Retinal pigment epithelial cell (primary cell): Measurements from ENCODE around the gene HOXB5.

Source experiments
- DNase-seq: peaks from one replicate; pipeline ENCODE4 v3.0.0-alpha.2; 2010; ENCODE audit warnings: low read depth
- H3K4me3 ChIP-seq: 2 replicates; pipeline ENCODE4 v1.5.1; 2011; ENCODE audit warnings: mild to moderate bottlenecking, low read length, control low read depth, moderate library complexity
- CTCF ChIP-seq: conservative IDR thresholded peaks from 2 replicates; pipeline ENCODE4 v1.5.1; 2011; ENCODE audit warnings: low read depth, low read length, control low read depth, inconsistent platforms

Gene HOXB5

DNA sequence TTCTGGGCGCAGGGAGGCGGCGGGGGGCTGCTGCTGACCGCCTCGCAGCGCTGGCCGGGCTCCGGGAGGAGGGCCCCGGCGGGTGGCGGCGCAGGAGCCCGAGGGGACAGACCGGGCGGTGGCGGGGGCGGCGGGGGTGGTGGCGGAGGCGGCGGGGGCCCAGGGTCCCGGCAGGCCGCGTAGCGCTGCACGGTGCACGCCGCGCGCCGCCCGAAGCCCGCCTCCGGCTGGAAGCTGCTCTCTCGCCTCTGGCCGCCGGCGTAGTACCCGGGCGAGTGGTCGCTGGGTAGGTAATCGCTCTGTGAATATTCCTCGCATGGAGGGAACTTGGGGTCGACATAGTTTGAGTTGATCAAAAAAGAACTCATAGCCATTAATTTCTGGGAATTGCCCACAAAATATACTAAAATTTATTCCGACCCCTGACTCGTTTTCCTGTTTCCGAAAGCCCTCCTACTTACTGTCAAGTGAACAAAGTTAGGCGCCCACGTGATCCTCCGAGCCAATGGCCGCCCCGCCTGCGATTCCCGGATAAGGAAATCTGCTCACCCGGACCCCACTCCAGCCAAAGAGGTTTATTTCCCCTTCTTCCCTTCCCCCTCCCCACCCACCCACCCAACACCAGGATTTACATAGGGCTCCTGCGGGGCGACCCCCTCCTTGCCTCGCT is 15.5 kb downstream of the HOXB5 start, which contains the start of gene HOXB4:
TSS of gene HOXB4 (minus strand) at position 405 of the 670 bp plus-strand sequence. CDS start at position 374, 31 bp downstream.
- DNase-seq = no peak
- no peak for TF ChIP-seq CTCF
- no peak within 1 kb of the TSS for H3K4me3 ChIP-seq

DNA sequence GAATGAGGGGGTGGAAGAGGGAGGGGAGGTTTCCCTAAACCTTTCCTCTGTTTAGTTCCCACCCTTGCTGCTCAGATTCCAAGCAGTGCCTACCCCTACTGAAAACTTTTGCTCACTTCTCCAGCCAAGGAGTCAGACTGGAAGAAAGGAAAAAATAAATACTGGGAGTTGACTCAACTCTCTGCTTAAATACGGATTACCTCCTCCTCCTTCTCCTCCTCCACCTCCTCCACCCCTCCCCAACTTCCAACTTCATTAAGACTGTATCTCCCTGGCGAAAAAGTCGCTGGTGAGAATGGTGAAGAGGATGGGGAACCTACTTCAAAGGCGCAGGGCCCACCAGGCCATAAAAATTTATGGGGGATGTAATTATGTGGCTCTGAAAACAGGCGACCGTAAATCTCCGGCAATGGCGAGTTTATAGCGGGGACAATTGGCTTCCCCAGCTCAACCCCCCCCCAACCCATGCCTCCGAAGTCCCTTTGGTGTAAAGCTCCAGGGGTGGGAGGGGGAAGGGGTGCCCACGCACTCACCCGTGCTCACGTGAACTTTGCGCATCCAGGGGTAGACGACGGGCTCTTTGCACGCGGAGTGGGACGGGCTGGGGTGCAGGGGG is 16.1 kb downstream of the HOXB5 start:
- TF ChIP-seq CTCF = no peak
- DNase-seq = no peak
- no peak overlapping the region for H3K4me3 ChIP-seq

GRCh38 chr17:48576479-48577309 is 16.9 kb downstream of the HOXB5 start:
- no peak overlapping the region for H3K4me3 ChIP-seq
- DNase-seq = no peak
- no peak for TF ChIP-seq CTCF

DNA sequence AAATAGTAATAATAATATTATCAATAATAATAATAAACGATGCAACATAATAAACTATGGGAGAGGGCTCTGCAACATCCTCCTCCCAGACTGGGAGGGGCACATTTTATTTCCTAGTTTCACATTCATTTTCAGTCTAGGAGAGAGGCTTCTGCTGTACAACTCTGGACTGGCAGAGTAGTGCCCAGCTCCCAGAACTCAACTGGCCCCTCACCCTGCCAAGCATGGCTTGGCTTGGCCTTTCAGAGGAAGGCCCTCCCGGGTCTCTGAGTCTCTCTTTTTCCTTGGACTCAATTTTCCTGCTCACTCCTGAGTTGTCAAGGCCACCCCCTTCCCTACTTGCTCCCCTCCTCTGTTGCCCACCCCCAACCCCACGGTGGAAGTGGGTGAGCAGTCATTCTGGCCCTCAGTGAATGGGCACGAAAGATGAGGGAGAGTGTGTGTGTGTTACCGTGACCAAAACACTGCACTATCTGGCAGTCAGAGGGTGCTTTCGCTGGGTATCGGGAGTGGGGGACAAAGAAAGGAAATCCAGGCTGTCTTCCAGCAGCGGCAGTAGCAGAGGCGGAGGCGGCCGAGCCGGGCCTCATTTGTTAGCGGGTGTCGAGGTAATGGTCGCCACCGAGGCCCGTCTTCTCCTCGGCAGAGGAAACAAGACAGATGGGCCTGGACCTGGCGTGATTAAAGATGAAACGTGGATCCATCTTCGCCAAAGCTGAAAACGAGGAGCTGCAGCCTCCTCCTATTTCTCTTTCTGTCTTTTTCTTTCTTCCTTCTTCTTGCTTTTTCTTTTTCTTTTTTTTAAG is 17.7 kb downstream of the HOXB5 start:
- TF ChIP-seq CTCF = no peak
- no peak overlapping the region for H3K4me3 ChIP-seq
- DNase-seq = no peak

GRCh38 chr17:48575066-48575582 is 18.5 kb downstream of the HOXB5 start:
- no peak for DNase-seq
- no peak overlapping the region for H3K4me3 ChIP-seq
- TF ChIP-seq CTCF = no peak

GRCh38 chr17:48574505-48575065 is 19.0 kb downstream of the HOXB5 start:
- no peak for TF ChIP-seq CTCF
- DNase-seq = no peak
- no peak overlapping the region for H3K4me3 ChIP-seq
